ENCODE data around the gene SERP2.
"Not testable (repeated sequence)": the region's sequence is repeated elsewhere in the genome, so short reads cannot be mapped to it uniquely, and the experiment has no call there.

Gene SERP2

DNA sequence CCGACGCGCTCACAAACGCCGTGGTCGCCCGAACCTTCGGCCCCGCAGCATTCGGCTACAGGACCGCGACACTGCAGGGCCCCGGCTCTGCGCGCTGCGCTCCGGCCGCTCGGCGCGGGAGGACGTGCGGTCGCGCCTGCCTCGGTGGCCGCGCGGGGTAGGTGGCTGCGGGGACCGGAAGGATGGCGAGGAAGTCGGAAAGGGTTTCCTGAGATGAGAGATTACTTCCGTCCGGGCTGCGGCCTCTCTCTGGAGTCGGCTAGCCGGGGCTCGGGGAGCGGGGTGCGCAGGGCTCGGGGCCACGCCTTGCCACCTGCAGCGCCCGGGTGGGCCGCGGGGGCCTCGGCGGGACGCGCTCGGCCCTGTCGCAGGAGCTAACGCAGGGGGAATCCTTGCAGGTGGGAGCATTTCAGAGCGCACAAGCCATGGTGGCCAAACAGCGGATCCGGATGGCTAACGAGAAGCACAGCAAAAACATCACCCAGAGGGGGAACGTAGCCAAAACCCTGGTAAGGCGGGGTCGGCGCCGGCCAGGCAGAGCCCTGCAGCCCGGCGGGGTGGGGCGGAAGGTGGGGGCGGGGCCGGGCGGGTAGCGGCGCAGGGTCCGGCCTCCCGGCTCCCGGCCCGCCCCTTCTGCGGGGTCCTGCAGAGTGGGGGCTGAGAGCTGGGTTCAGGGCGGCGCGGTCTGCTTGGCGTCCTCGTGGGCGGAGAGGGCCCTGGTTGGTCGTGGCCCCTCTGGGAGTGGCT is at the start of gene SERP2:
TSS of gene SERP2 (plus strand) at position 224 of the 747 bp plus-strand sequence. CDS start at position 426, 202 bp downstream.
- DNase-seq, result peak in 48 of 58 donors; percentile 24 to 87 (median 60)

DNA sequence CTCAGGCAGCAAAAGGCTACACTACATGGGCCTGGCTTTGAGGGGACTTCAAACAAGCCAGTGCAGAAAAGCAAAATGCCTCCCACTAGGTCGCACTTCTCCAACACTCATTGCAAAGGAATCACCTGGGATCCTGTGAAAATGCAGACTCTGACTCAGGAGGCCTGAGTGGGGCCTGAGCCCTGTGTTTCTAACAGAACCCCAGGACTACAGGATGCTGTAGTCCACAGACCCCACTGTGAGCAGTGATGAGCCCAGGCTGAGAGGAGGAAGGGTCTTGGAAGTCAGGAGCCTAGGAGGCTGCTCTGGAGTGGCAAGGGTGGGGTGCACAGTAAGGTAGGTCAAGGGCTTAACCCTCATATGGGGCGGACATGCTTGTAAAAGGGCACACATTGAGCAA is 46.7 kb upstream of the SERP2 start:
- DNase-seq, result no peak

DNA sequence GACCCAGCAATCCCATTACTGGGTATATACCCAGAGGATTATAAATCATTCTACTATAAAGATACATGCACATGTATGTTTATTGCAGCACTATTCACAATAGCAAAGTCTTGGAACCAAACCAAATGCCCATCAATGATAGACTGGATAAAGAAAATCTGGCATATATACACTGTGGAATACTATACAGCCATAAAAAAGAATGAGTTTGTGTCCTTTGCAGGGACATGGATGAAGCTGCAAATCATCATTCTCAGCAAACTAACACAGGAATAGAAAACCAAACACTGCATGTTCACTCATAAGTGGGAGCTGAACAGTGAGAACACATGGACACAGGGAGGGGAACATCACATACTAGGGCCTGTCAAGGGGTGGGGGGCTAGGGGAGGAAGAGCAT is 44.6 kb upstream of the SERP2 start:
- not testable (repeated sequence) for DNase-seq

DNA sequence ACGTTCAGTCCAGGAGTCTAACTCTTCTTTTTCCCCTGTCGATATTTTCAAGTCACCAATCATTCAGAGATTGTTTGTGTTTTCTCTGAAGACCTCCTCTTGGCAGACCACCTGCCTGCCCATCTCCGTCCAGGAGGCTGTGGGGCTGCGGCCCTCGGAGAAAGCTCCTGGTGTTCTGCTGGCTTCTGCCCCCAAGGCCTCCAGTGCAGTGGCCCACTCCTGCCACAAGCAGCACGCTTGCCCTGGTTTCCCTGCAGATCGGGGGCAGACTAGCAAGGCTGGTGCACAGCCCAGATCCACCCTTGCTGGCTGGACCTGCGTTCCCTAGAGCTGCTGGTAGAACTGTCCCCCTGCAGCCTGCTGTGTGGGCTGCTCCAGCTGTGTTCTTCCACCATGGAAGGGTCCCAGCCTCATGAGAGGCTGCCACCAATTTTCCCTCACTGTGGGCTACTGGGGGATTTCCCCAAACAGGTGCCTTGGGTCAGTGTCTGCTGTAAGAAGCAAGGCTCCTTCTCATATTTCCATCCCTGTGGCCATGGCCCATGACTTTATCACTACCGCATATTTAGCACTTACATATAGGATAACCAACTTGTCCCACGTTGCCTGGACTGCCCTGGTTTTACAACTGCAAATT is 43.6 kb upstream of the SERP2 start:
- DNase-seq, result no peak

DNA sequence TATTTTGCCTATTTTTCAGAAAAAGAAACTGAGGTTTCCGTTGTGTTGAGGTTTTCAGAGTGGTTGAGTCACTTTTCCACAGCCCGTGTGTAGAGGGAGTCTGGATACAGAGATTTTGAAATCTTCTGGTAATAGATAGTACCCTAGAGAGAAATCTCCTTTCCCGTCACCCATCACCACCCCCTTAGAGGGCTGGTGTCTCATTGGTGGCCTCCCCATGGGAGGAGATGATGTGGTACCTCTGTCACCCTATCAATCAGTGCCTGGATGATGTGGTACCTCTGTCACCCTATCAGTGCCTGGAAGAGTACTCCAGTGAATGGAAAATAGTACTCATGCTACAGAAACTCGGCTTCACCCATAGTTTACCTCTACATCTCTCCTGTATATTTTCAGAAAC is 42.2 kb upstream of the SERP2 start:
- DNase-seq, result no peak

DNA sequence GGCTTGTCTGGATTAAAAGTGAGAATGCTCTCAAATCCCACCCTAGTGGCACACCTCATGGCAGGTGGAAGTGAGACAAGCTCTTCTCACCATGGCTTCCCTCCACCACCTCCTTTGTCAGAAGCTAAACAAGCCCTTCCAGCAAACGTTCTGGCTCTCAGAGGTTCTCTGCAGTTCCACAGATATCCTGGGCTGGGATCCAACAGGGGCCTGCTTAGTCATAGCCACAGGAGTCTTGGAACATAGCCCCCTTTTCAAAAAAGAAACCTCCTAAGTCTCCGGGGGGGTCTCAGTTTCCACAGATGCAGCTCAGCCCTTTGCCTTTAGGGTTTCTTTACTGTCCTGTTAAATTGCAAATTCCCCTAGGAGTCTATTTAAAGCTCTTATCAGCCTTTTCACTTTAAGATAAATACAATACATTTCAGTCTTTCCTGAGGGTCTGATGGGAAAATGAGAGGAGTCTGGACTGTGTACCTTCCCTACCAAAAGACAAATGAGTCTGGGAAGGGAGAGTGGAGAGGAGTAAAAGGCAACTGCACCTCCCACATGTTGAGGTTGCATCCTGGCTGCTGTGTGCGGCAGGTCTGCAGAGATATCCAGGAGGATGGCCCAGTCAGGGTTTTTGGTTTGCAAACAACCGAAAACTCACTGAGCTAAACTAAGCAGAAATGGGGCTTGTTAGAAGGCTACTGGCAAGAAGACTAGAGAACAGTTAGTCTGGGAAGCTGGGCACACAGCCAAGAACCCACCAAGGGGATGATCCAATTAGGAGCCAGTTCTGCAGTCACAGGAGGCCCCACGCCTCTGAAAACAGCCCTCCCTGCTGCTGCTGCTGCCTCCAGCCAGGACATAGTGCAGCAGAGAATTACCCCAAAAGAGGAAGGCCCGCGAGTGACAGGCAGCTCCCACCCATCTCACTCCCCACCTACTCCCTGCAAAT is 41.4 kb upstream of the SERP2 start:
- DNase-seq, result peak in 52 of 58 donors; percentile 7 to 81 (median 50)

DNA sequence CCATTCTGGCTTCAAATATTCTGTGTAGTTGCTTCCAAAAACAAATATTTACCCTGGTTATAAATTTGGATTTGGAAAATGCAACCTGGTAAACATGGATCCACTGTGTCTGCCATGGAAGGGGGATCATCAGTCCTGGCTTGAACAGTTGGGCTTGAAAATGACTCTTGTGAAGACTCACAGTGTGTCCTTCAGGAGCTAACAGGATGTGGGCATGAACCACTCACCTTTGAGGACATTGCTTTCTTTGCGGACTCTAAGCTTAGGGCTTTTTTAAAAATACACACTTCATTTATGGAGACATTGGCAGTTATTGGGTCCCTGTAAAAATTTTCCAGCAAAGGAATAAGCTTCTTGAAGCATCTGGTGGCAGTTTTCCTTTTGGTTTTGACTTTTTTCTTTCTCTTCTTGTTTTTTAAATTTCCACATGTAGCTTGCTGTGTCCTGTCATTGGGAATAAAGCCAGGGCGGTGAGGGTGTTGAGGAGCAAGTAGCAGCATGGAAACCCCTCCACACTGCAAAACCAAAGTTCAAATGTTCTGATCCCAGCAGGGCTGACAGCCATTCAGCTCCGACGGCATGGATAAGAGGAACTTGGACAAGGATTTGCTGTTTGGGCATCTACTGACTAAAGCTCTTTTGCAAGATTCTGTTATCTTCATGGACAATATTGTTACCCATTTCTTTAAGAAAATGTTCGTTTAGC is 39.5 kb upstream of the SERP2 start:
- no peak for DNase-seq

DNA sequence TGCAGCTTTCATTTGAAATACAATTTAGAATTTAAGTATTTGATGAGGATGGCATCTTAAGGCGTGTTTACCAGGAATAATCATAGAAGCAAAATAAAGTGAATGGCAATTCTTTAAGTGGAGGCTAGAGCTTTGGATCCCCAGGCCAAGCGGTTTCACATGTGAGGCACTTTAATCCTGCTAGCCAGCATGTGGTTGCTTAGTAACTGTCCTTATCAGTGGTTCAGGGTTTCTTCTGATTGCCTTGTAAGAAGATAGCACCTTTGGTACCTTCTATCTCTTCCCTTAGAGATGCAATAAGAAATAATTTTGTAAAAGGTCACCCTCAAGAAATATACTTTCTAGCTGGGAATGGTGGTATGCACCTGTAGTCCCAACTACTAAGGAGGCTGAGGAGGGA is 38.9 kb upstream of the SERP2 start:
- no peak for DNase-seq

DNA sequence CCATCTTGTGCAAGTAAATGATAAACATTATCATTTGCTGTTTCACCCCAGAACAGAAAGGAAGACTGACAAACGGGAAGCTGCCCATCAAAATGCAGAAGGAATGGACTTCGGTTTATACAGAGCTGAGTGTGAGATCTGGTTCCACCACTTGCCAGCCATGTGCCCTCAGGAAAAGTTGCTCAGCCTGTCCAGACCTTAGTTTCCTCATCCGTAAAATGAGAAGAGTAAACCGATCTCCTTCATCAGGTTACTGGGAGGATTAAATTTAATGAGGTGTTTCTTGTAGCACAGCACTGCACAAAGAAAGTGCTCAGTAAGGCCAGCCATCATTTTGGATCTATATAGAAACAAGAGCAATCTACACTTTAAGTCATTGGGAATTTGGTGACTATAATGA is 36.7 kb upstream of the SERP2 start:
- no peak for DNase-seq

DNA sequence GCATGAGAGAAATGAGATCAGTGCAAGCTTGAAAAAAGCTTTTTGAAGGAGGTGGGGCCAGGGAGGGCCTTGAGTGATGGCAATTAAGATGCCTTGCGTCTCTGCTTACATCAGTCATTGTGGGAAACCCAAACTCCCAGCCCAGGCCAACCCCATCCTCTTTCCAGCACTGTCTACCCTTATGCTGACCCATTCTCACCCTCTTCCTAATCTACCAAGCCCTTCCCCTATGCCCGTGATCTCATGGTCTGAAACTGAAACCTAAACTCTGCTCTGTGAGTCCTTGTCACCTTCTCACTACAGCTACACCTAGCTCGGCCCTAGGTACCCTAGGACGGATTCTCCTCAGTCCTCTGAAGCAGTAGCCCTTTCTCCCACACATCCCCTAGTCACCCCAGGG is 36.0 kb upstream of the SERP2 start:
- DNase-seq, result no peak

DNA sequence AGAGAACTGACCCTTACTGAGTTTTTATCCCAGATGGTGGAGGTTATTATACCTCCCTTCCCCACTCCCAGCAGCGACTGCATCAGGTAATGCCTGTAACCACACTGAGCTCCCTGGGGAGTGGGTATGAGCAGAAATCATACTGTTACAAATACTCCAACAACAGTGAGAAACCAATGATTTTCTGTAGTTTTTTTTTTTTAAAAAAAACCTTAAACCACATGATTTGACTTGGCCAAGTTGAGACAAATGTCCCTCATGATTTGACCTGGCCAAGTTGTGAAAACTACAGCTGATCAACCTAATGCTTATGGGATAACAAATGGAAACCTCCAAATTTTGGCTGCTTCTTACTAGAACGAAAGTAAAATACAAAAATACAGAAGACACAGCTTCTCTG is 33.1 kb upstream of the SERP2 start:
- DNase-seq, result no peak

DNA sequence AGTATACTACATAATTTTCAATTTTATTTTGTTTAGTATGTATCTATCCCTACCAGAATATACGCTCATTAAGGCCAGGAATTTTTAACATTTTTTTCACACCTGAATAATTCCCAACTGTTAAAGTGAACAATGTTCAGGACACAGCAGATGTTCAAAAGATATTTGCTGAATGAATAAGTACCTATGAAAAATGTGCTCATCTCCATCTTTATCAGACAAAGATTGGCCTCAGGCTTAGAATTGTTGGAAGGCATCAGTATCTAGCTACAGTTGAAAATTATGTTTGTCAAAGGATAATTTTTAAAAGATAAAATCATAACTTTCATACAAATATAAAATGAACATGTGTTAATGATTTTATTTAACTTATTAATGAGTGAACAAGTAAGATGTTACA is 30.9 kb upstream of the SERP2 start:
- DNase-seq, result no peak

DNA sequence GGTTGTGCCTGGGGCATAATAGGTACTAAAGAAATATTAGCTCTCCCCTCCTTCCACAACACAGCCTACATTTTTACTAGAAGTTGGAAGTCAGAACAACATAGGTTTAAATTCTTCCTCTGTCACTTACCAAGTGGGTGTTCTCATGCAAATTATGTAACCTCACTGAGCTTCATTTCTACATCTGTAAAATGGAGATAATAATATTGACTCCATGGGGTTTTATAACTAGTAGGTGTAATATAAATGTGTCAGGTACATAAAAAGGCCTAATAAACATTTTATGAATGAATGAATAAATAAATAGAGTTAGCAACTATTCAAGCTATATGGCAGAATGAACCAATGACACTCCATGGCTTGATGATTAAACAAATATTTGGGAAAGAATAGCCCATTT is 27.1 kb upstream of the SERP2 start:
- DNase-seq, result no peak

DNA sequence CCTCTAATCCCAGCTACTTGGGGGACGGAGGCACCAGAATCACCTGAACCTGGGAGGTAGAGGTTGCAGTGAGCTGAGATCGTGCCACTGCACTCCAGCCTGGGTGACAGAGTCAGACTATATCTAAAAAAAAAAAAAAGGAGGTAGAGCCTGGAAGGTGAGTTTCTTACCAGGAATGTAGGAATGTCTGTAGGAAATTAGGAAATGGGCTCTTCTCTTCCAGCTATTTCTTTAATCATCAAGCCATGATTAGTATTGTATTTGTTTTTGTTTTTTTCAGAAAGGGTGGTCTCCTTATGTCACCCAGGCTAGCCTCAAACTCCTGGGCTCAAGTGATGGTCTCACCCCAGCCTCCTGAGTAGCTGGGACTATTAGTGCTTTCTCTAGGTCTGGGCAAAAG is 26.3 kb upstream of the SERP2 start:
- no peak for DNase-seq

DNA sequence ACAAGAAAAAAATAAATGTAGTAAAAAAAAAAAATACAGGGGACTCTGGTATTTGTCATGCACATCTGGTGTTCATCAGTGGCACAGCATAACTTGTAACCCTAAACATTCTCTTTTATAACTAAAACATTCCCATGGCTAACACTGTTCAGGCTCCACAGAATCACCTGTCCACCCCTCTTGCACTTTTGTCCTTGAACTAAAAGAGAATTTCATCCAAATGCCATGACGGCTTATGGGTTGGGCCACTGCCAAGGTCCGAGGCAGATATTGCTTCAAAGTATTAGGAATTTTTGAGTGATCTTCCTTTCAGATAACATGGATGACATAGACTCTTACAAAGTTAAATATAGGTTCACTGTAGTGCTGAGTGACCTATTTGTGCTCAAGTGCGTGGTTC is 25.7 kb upstream of the SERP2 start:
- DNase-seq, result no peak

DNA sequence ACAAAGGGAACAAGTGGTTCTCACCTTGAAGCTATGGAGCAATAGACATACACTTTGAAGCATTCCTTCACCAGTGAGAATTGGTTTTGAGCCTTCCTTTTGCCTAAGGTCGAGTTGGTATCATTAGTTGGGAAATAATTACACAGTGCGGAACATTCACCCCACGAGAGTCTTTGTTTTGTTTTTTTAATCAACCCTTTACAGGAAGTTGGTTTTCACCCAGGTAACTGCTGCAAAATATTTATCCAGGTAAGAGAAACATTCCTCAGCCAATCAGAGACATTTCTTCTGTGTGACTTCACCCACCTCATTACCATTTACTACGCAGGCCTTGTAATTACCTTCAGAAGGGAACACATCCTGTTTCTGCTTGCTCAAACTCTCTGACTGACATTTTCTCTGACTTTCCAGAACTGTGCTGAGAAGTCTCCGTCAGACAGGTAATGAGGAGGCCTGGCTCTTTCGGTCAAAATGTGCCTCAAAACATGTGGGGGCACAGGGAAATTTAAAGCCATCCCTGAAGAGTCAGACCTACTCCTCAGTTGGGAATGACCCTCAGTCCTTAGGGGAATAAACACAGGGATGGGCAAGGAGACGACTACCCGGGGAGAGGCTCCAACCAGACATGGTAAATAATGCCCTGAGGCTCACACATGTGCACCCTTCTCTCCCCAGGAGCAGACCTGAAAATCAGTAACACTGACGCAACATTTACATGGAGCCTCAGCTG is 22.7 kb upstream of the SERP2 start:
- DNase-seq, result no peak

DNA sequence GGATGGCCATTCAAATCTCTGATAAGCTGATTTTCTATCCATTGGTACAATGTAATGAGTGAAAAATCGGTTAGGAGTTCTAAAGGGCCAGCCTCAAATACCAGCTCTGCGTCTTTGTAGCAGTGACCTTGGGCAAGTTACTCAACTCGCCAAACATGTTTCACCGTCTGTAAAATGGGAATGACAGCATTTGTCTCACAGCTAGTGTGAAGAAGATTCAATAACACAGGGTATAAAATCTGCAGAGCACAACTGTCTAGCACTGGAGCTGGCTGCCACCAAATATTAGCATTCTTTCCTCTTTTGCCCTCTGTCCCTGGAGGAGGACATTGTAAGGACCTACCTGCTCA is 22.1 kb upstream of the SERP2 start:
- DNase-seq, result no peak

DNA sequence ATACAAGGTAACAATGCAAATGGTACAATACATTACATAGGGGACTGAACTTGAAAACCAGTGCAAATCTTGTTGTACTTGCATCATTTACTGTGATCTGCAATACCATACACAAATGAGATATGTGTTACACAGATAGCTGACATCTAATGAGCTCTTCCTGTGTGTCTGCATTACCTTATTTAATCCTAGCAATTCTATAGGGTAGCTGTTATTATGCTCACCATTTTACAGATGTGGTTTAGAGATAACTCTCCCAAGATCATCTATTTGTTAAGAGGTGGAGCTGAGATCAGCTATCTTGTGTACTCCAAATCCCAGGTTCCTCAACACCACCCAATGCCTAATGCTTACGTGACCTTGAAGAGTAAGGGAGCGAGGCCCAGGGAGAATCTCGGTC is 21.4 kb upstream of the SERP2 start:
- no peak for DNase-seq

DNA sequence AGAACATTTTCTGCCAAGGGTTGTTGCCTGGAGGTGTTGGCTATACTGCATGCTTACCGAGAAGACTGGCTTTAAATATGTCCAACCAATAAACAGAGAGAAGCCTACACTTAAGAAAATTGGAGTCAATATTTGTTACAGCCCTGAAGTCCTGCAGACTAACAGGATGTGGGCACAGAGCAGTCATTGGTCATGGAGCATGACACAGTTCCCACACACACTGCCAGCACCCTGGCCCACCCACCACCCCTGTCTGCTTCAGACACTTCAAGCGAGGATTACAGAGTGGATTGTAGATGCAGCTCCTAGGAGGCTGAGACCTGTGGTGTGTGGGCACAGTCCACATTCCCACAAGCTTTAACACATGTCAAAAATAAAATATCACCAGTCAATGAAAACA is 21.0 kb upstream of the SERP2 start:
- no peak for DNase-seq

DNA sequence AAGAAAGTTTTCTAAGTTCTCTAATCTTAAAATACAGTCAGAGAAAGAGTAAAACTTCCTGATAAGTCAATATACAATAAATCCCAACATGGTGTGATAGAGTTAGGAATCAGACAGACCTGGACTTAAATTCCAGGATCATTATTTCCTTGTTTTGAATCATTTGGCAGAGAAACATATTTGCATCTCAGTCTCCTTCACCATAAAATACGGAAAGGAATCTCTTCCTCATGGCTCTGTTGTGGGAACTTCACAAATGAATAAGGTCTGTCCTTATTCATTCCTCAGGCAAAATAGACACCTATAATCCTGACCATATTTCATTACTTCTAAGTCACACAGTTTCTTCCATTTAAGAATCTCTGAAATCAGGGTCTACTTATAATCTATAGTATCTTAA is 19.3 kb upstream of the SERP2 start:
- DNase-seq, result no peak

DNA sequence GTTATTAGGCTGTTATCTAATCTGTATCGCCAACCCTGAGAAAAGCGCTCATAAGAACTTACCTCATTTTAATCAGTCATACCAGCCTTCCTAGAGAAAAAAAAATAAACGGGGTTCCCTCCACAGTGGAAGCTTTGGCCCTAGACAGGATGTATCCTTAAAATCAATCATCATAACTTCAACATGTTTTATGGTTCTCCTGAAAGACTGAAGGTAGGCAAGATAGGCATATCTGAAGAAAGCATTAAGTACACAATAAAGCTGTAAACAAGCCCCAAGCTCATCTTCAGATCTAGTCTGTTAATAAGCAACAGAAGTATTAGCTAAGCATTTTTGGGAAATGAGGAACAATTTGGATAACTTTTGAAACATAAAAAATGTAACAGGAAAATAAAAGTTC is 18.7 kb upstream of the SERP2 start:
- no peak for DNase-seq
